ENCODE results near the gene SAYSD1.

SAYSD1 gene

GRCh38 chr6:39151211-39151610 lies 36.2 kb upstream of the SAYSD1 start:
- Histone ChIP-seq H3K4me3 (ENCODE audit: low read length) (no peak overlapping the region), H3K79me2 (ENCODE audit: control insufficient read depth, low read length) (no peaks in the 10 kb centered on the region), H3K9me2 (replicated peaks; ENCODE audit: control insufficient read depth, low read length) (no peaks in the 10 kb centered on the region), H3K36me3 (ENCODE audit: control insufficient read depth, low read length) (no peaks in the 10 kb centered on the region), H3K9me3 (ENCODE audit: control insufficient read depth, insufficient read depth, low read length) (no peaks in the 10 kb centered on the region), H3F3A (ENCODE audit: control insufficient read depth, insufficient read depth) (no peaks in the 10 kb centered on the region), H3K27me3 (ENCODE audit: control insufficient read depth, low read length) (peaks cover 7% of the 10 kb centered on the region; the same call in 1 of the 2 replicates), H4K20me1 (ENCODE audit: control insufficient read depth, insufficient read depth, low read depth, low read length) (no peaks in the 10 kb centered on the region), H3K4me2 (ENCODE audit: low read length) (no peak overlapping the region), H3K27ac (ENCODE audit: low read depth, low read length) (no peak overlapping the region), H3K4me1 (ENCODE audit: control insufficient read depth, low read length) (no peaks in the 10 kb centered on the region)
- TF ChIP-seq EZH2phosphoT487 (IDR thresholded peaks at IDR 0.05; ENCODE audit: borderline replicate concordance, low read length), result no peak
- TF ChIP-seq CTCF (IDR thresholded peaks at IDR 0.05; ENCODE audit: low read depth, low read length, poor library complexity, severe bottlenecking), result no peak

- Histone ChIP-seq H3K36me3 (ENCODE audit: control insufficient read depth, low read length) (no peaks in the 10 kb centered on the region), H4K20me1 (ENCODE audit: control insufficient read depth, insufficient read depth, low read depth, low read length) (no peaks in the 10 kb centered on the region), H3K9me3 (ENCODE audit: control insufficient read depth, insufficient read depth, low read length) (no peaks in the 10 kb centered on the region), H3K4me1 (ENCODE audit: control insufficient read depth, low read length) (no peaks in the 10 kb centered on the region), H3K27me3 (ENCODE audit: control insufficient read depth, low read length) (peaks cover 3% of the 10 kb centered on the region; the same call in 1 of the 2 replicates), H3K9me2 (replicated peaks; ENCODE audit: control insufficient read depth, low read length) (no peaks in the 10 kb centered on the region), H3K4me3 (ENCODE audit: low read length) (no peak overlapping the region), H3K27ac (ENCODE audit: low read depth, low read length) (no peak overlapping the region), H3K79me2 (ENCODE audit: control insufficient read depth, low read length) (no peaks in the 10 kb centered on the region), H3F3A (ENCODE audit: control insufficient read depth, insufficient read depth) (no peaks in the 10 kb centered on the region), H3K4me2 (ENCODE audit: low read length) (no peak overlapping the region)
- TF ChIP-seq CTCF (IDR thresholded peaks at IDR 0.05; ENCODE audit: low read depth, low read length, poor library complexity, severe bottlenecking), result no peak
- no peak for TF ChIP-seq EZH2phosphoT487 (IDR thresholded peaks at IDR 0.05; ENCODE audit: borderline replicate concordance, low read length)
Measured at GRCh38 chr6:39144481-39145173, 29.6 kb upstream of the SAYSD1 start.

- H3K79me2 ChIP-seq (ENCODE audit: control insufficient read depth, low read length), result no peaks in the 10 kb centered on the region
- H3K36me3 ChIP-seq (ENCODE audit: control insufficient read depth, low read length), result no peaks in the 10 kb centered on the region
- no peaks in the 10 kb centered on the region for H3F3A ChIP-seq (ENCODE audit: control insufficient read depth, insufficient read depth)
- H3K9me3 ChIP-seq (ENCODE audit: control insufficient read depth, insufficient read depth, low read length), result no peaks in the 10 kb centered on the region
- TF ChIP-seq EZH2phosphoT487 (IDR thresholded peaks at IDR 0.05; ENCODE audit: borderline replicate concordance, low read length) (no peak), CTCF (IDR thresholded peaks at IDR 0.05; ENCODE audit: low read depth, low read length, poor library complexity, severe bottlenecking) (no peak)
- no peak overlapping the region for H3K4me3 ChIP-seq (ENCODE audit: low read length)
- peaks cover 3% of the 10 kb centered on the region; the same call in 1 of the 2 replicates for H3K27me3 ChIP-seq (ENCODE audit: control insufficient read depth, low read length)
- no peaks in the 10 kb centered on the region for H4K20me1 ChIP-seq (ENCODE audit: control insufficient read depth, insufficient read depth, low read depth, low read length)
- no peaks in the 10 kb centered on the region for H3K4me1 ChIP-seq (ENCODE audit: control insufficient read depth, low read length)
- H3K9me2 ChIP-seq (replicated peaks; ENCODE audit: control insufficient read depth, low read length), result no peaks in the 10 kb centered on the region
- no peak overlapping the region for H3K4me2 ChIP-seq (ENCODE audit: low read length)
- no peak overlapping the region for H3K27ac ChIP-seq (ENCODE audit: low read depth, low read length)
Measured at GRCh38 chr6:39143238-39143930, 28.4 kb upstream of the SAYSD1 start.
